Loucy (cell line): ENCODE results near the gene C14orf180.
A peak's percentile ranks its signal among the peaks of the same experiment; 100 is the strongest.

Experiments used
- H2AFZ ChIP-seq: fragments of 200-600 bp; sonication (generic); 2 replicates; pipeline ENCODE4 v1.6.0; 2016; ENCODE audit warnings: antibody characterized with exemption, mild to moderate bottlenecking, low read length, moderate library complexity
- H3F3A ChIP-seq: fragments of 200-600 bp; 2 replicates; pipeline ENCODE4 v1.6.0; 2016; ENCODE audit warnings: antibody characterized with exemption, low read depth, mild to moderate bottlenecking
- H3K27me3 ChIP-seq: fragments of 200-600 bp; sonication (generic); 2 replicates; pipeline ENCODE4 v1.6.1; 2014; ENCODE audit warnings: low read length, mild to moderate bottlenecking; ENCODE audit not compliant: insufficient read depth, poor library complexity, severe bottlenecking
- H3K36me3 ChIP-seq: fragments of 200-600 bp; sonication (generic); 2 replicates; pipeline ENCODE4 v1.6.1; 2016; ENCODE audit warnings: low read length; ENCODE audit not compliant: insufficient read depth
- H3K4me1 ChIP-seq: fragments of 200-600 bp; sonication (generic); 2 replicates; pipeline ENCODE4 v1.5.1; 2014; ENCODE audit warnings: low read length, mild to moderate bottlenecking; ENCODE audit not compliant: insufficient read depth, poor library complexity, severe bottlenecking
- H3K4me2 ChIP-seq: fragments of 200-600 bp; sonication (generic); 2 replicates; pipeline ENCODE4 v1.6.0; 2014; ENCODE audit warnings: antibody characterized with exemption, low read length, low read depth, mild to moderate bottlenecking; ENCODE audit not compliant: poor library complexity, severe bottlenecking
- H3K4me3 ChIP-seq: fragments of 200-600 bp; sonication (generic); 2 replicates; pipeline ENCODE4 v1.5.1; 2014; ENCODE audit warnings: low read length, mild to moderate bottlenecking, mixed read lengths; ENCODE audit not compliant: poor library complexity, severe bottlenecking
- H3K79me2 ChIP-seq: fragments of 200-600 bp; sonication (generic); 2 replicates; pipeline ENCODE4 v1.6.1; 2014; ENCODE audit warnings: low read length; ENCODE audit not compliant: insufficient read depth
- H3K9ac ChIP-seq: fragments of 200-600 bp; sonication (generic); 2 replicates; pipeline ENCODE4 v1.6.0; 2014; ENCODE audit warnings: mild to moderate bottlenecking, low read depth, low read length, moderate library complexity; ENCODE audit not compliant: poor library complexity, severe bottlenecking
- H3K9me2 ChIP-seq: fragments of 200-600 bp; sonication (generic); replicated peaks from 2 replicates; pipeline ENCODE4 v1.6.1; 2016; ENCODE audit warnings: low read depth, low read length, mixed read lengths
- H3K9me3 ChIP-seq: fragments of 200-600 bp; sonication (generic); 2 replicates; pipeline ENCODE4 v1.6.1; 2014; ENCODE audit warnings: mild to moderate bottlenecking, antibody characterized with exemption, low read length, low read depth; ENCODE audit not compliant: insufficient read depth
- H4K20me1 ChIP-seq: fragments of 200-600 bp; sonication (generic); 2 replicates; pipeline ENCODE4 v1.6.0; 2014; ENCODE audit warnings: antibody characterized with exemption, low read length, mild to moderate bottlenecking; ENCODE audit not compliant: insufficient read depth, poor library complexity, severe bottlenecking
- CTCF ChIP-seq: fragments of 200-600 bp; sonication (generic); conservative IDR thresholded peaks from 2 replicates; pipeline ENCODE4 v1.5.1; 2014; ENCODE audit warnings: mild to moderate bottlenecking, antibody characterized with exemption, low read length
- EZH2phosphoT487 ChIP-seq: fragments of 200-600 bp; IDR thresholded peaks from 2 replicates; pipeline ENCODE4 v1.6.1; 2018; ENCODE audit warnings: antibody characterized with exemption, mild to moderate bottlenecking, moderate library complexity, borderline replicate concordance

The C14orf180 gene

GRCh38 chr14:104563742-104564615 lies 15.6 kb upstream of the C14orf180 start:
- H3K27me3 ChIP-seq, result no peaks in the 10 kb centered on the region
- no peaks in the 10 kb centered on the region for H3K79me2 ChIP-seq
- TF ChIP-seq EZH2phosphoT487 (no peak), CTCF (peak; percentile 94)

GRCh38 chr14:104564744-104565679 lies 14.6 kb upstream of the C14orf180 start:
- Histone ChIP-seq H3K4me2 (no peak overlapping the region), H3K4me1 (peaks cover 4% of the 10 kb centered on the region), H3K4me3 (no peak overlapping the region), H3F3A (no peaks in the 10 kb centered on the region), H3K9me2 (no peaks in the 10 kb centered on the region), H3K79me2 (no peaks in the 10 kb centered on the region), H3K27me3 (no peaks in the 10 kb centered on the region), H3K9me3 (no peaks in the 10 kb centered on the region), H2AFZ (no peak overlapping the region), H3K36me3 (no peaks in the 10 kb centered on the region), H4K20me1 (no peaks in the 10 kb centered on the region), H3K9ac (no peak overlapping the region)
- no peak for TF ChIP-seq CTCF
- TF ChIP-seq EZH2phosphoT487, result no peak

More at GRCh38 chr14:104563742-104564615, 15.6 kb upstream of the C14orf180 start:
- Histone ChIP-seq H3K4me1 (peaks cover 4% of the 10 kb centered on the region), H3K4me3 (no peak overlapping the region), H2AFZ (peak overlapping the region; percentile 88), H3K36me3 (no peaks in the 10 kb centered on the region), H3K9me2 (no peaks in the 10 kb centered on the region), H3K9me3 (no peaks in the 10 kb centered on the region), H3K9ac (no peak overlapping the region), H3K4me2 (peak overlapping the region; percentile 57), H3F3A (no peaks in the 10 kb centered on the region), H4K20me1 (no peaks in the 10 kb centered on the region)

GRCh38 chr14:104567141-104567956 lies 12.2 kb upstream of the C14orf180 start:
- no peak overlapping the region for H3K4me2 ChIP-seq
- TF ChIP-seq CTCF, result no peak
- TF ChIP-seq EZH2phosphoT487, result no peak
- no peaks in the 10 kb centered on the region for H3F3A ChIP-seq
- H4K20me1 ChIP-seq, result no peaks in the 10 kb centered on the region
- no peak overlapping the region for H3K4me3 ChIP-seq
- H3K27me3 ChIP-seq, result no peaks in the 10 kb centered on the region
- H3K9me2 ChIP-seq, result no peaks in the 10 kb centered on the region
- peaks cover 4% of the 10 kb centered on the region for H3K4me1 ChIP-seq
- no peaks in the 10 kb centered on the region for H3K36me3 ChIP-seq
- no peak overlapping the region for H2AFZ ChIP-seq
- H3K79me2 ChIP-seq, result no peaks in the 10 kb centered on the region
- no peak overlapping the region for H3K9ac ChIP-seq
- no peaks in the 10 kb centered on the region for H3K9me3 ChIP-seq
